ENCODE data around the gene ZNF292.

The ZNF292 gene

GRCh38 chr6:87274660-87275274 lies 119.4 kb downstream of the ZNF292 start:
- 96% methylated on average over 7 of the region's 7 CpGs for WGBS (ENCODE audit: insufficient coverage)
- no peaks in the 10 kb centered on the region for H3K27me3 ChIP-seq (replicated peaks in 2 of 5; ENCODE audit: control insufficient read depth in 4 of 5, insufficient read depth in 5 of 5, low read length in 4 of 5)

GRCh38 chr6:87276624-87277023 lies 121.3 kb downstream of the ZNF292 start:
- POLR2A ChIA-PET = interaction anchor here (0.7 kb wide), 1 partner anchor 229 kb away, joined by 4 read pairs; no protein-coding TSS in a partner anchor
- H3K27ac ChIP-seq (ENCODE audit: insufficient read depth in 1 of 2, low read depth in 1 of 2, low read length in 2 of 2, poor library complexity in 1 of 2, severe bottlenecking in 2 of 2) = no peak overlapping the region
- CTCF ChIA-PET = interaction anchor here (0.6 to 1.8 kb wide), 7 partner anchors 10 to 1592 kb away, joined by 3 to 4 read pairs (median 3); no protein-coding TSS in a partner anchor
- no peaks in the 10 kb centered on the region for H3K27me3 ChIP-seq (replicated peaks in 2 of 5; ENCODE audit: control insufficient read depth in 4 of 5, insufficient read depth in 5 of 5, low read length in 4 of 5)
- no peak overlapping the region for H3K4me3 ChIP-seq (ENCODE audit: control insufficient read depth in 1 of 7, extremely low read depth in 1 of 7, insufficient read depth in 4 of 7, low read depth in 2 of 7, low read length in 6 of 7)
- H3K9me3 ChIP-seq (ENCODE audit: control extremely low read depth in 1 of 5, control insufficient read depth in 4 of 5, insufficient read depth in 2 of 5, low read depth in 1 of 5, low read length in 4 of 5) = no peaks in the 10 kb centered on the region
- no peaks in the 10 kb centered on the region for H3K36me3 ChIP-seq (ENCODE audit: control insufficient read depth in 4 of 4, insufficient read depth in 4 of 4, low read length in 3 of 4)
- no peak for DNase-seq
- no CpG with 5 or more reads among the region's 1 CpG for WGBS (ENCODE audit: insufficient coverage)
- H3K4me1 ChIP-seq (ENCODE audit: control extremely low read depth in 1 of 4, control insufficient read depth in 4 of 4, insufficient read depth in 4 of 4, low read length in 3 of 4) = no peaks in the 10 kb centered on the region

More at GRCh38 chr6:87274660-87275274, 119.4 kb downstream of the ZNF292 start:
- Histone ChIP-seq H3K9me3 (ENCODE audit: control extremely low read depth in 1 of 5, control insufficient read depth in 4 of 5, insufficient read depth in 2 of 5, low read depth in 1 of 5, low read length in 4 of 5) (no peaks in the 10 kb centered on the region), H3K36me3 (ENCODE audit: control insufficient read depth in 4 of 4, insufficient read depth in 4 of 4, low read length in 3 of 4) (no peaks in the 10 kb centered on the region), H3K27ac (ENCODE audit: insufficient read depth in 1 of 2, low read depth in 1 of 2, low read length in 2 of 2, poor library complexity in 1 of 2, severe bottlenecking in 2 of 2) (no peak overlapping the region), H3K4me3 (ENCODE audit: control insufficient read depth in 1 of 7, extremely low read depth in 1 of 7, insufficient read depth in 4 of 7, low read depth in 2 of 7, low read length in 6 of 7) (no peak overlapping the region), H3K4me1 (ENCODE audit: control extremely low read depth in 1 of 4, control insufficient read depth in 4 of 4, insufficient read depth in 4 of 4, low read length in 3 of 4) (no peaks in the 10 kb centered on the region)
- CTCF ChIA-PET = no interaction called here
- POLR2A ChIA-PET = no interaction called here
- DNase-seq = no peak

- ChIA-PET POLR2A (interaction anchor here (0.7 kb wide), 1 partner anchor 219 kb away, joined by 3 read pairs; no protein-coding TSS in a partner anchor), CTCF (interaction anchor here (1.3 to 1.8 kb wide), 3 partner anchors 138 to 1592 kb away, joined by 3 to 4 read pairs (median 3); no protein-coding TSS in a partner anchor)
- H3K9me3 ChIP-seq (ENCODE audit: control extremely low read depth in 1 of 5, control insufficient read depth in 4 of 5, insufficient read depth in 2 of 5, low read depth in 1 of 5, low read length in 4 of 5) = no peaks in the 10 kb centered on the region
- no peaks in the 10 kb centered on the region for H3K4me1 ChIP-seq (ENCODE audit: control extremely low read depth in 1 of 4, control insufficient read depth in 4 of 4, insufficient read depth in 4 of 4, low read length in 3 of 4)
- no peaks in the 10 kb centered on the region for H3K27me3 ChIP-seq (replicated peaks in 2 of 5; ENCODE audit: control insufficient read depth in 4 of 5, insufficient read depth in 5 of 5, low read length in 4 of 5)
- H3K36me3 ChIP-seq (ENCODE audit: control insufficient read depth in 4 of 4, insufficient read depth in 4 of 4, low read length in 3 of 4) = no peaks in the 10 kb centered on the region
- H3K27ac ChIP-seq (ENCODE audit: insufficient read depth in 1 of 2, low read depth in 1 of 2, low read length in 2 of 2, poor library complexity in 1 of 2, severe bottlenecking in 2 of 2) = no peak overlapping the region
- no peak overlapping the region for H3K4me3 ChIP-seq (ENCODE audit: control insufficient read depth in 1 of 7, extremely low read depth in 1 of 7, insufficient read depth in 4 of 7, low read depth in 2 of 7, low read length in 6 of 7)
- peak; percentile 15 to 55 (median 42) for DNase-seq
Measured at GRCh38 chr6:87277123-87277522, 121.8 kb downstream of the ZNF292 start.

- Histone ChIP-seq H3K36me3 (ENCODE audit: control insufficient read depth in 4 of 4, insufficient read depth in 4 of 4, low read length in 3 of 4) (no peaks in the 10 kb centered on the region), H3K27me3 (replicated peaks in 2 of 5; ENCODE audit: control insufficient read depth in 4 of 5, insufficient read depth in 5 of 5, low read length in 4 of 5) (no peaks in the 10 kb centered on the region), H3K4me1 (ENCODE audit: control extremely low read depth in 1 of 4, control insufficient read depth in 4 of 4, insufficient read depth in 4 of 4, low read length in 3 of 4) (no peaks in the 10 kb centered on the region), H3K4me3 (ENCODE audit: control insufficient read depth in 1 of 7, extremely low read depth in 1 of 7, insufficient read depth in 4 of 7, low read depth in 2 of 7, low read length in 6 of 7) (no peak overlapping the region), H3K27ac (ENCODE audit: insufficient read depth in 1 of 2, low read depth in 1 of 2, low read length in 2 of 2, poor library complexity in 1 of 2, severe bottlenecking in 2 of 2) (no peak overlapping the region), H3K9me3 (ENCODE audit: control extremely low read depth in 1 of 5, control insufficient read depth in 4 of 5, insufficient read depth in 2 of 5, low read depth in 1 of 5, low read length in 4 of 5) (no peaks in the 10 kb centered on the region)
- no peak for DNase-seq
- no CpG with 5 or more reads among the region's 2 CpGs for WGBS (ENCODE audit: insufficient coverage)
- ChIA-PET POLR2A (no interaction called here), CTCF (interaction anchor here (1.2 kb wide), 2 partner anchors 22 to 113 kb away, joined by 3 read pairs; no protein-coding TSS in a partner anchor)
Measured at GRCh38 chr6:87279196-87279595, 123.8 kb downstream of the ZNF292 start.

GRCh38 chr6:87281426-87281825 lies 126.1 kb downstream of the ZNF292 start:
- no peaks in the 10 kb centered on the region for H3K4me1 ChIP-seq (ENCODE audit: control extremely low read depth in 1 of 4, control insufficient read depth in 4 of 4, insufficient read depth in 4 of 4, low read length in 3 of 4)

GRCh38 chr6:87282743-87283142 lies 127.4 kb downstream of the ZNF292 start:
- no peak overlapping the region for H3K27ac ChIP-seq (ENCODE audit: insufficient read depth in 1 of 2, low read depth in 1 of 2, low read length in 2 of 2, poor library complexity in 1 of 2, severe bottlenecking in 2 of 2)
- CTCF ChIA-PET = no interaction called here
- no peaks in the 10 kb centered on the region for H3K36me3 ChIP-seq (ENCODE audit: control insufficient read depth in 4 of 4, insufficient read depth in 4 of 4, low read length in 3 of 4)
- WGBS (ENCODE audit: insufficient coverage) = no CpG with 5 or more reads among the region's 1 CpG
- no peak for DNase-seq
- H3K4me1 ChIP-seq (ENCODE audit: control extremely low read depth in 1 of 4, control insufficient read depth in 4 of 4, insufficient read depth in 4 of 4, low read length in 3 of 4) = no peaks in the 10 kb centered on the region
- POLR2A ChIA-PET = no interaction called here
- no peaks in the 10 kb centered on the region for H3K27me3 ChIP-seq (replicated peaks in 2 of 5; ENCODE audit: control insufficient read depth in 4 of 5, insufficient read depth in 5 of 5, low read length in 4 of 5)
- H3K4me3 ChIP-seq (ENCODE audit: control insufficient read depth in 1 of 7, extremely low read depth in 1 of 7, insufficient read depth in 4 of 7, low read depth in 2 of 7, low read length in 6 of 7) = no peak overlapping the region
- no peaks in the 10 kb centered on the region for H3K9me3 ChIP-seq (ENCODE audit: control extremely low read depth in 1 of 5, control insufficient read depth in 4 of 5, insufficient read depth in 2 of 5, low read depth in 1 of 5, low read length in 4 of 5)

More at GRCh38 chr6:87281426-87281825, 126.1 kb downstream of the ZNF292 start:
- Histone ChIP-seq H3K36me3 (ENCODE audit: control insufficient read depth in 4 of 4, insufficient read depth in 4 of 4, low read length in 3 of 4) (no peaks in the 10 kb centered on the region), H3K9me3 (ENCODE audit: control extremely low read depth in 1 of 5, control insufficient read depth in 4 of 5, insufficient read depth in 2 of 5, low read depth in 1 of 5, low read length in 4 of 5) (no peaks in the 10 kb centered on the region), H3K27me3 (replicated peaks in 2 of 5; ENCODE audit: control insufficient read depth in 4 of 5, insufficient read depth in 5 of 5, low read length in 4 of 5) (no peaks in the 10 kb centered on the region), H3K4me3 (ENCODE audit: control insufficient read depth in 1 of 7, extremely low read depth in 1 of 7, insufficient read depth in 4 of 7, low read depth in 2 of 7, low read length in 6 of 7) (no peak overlapping the region), H3K27ac (ENCODE audit: insufficient read depth in 1 of 2, low read depth in 1 of 2, low read length in 2 of 2, poor library complexity in 1 of 2, severe bottlenecking in 2 of 2) (no peak overlapping the region)
- WGBS (ENCODE audit: insufficient coverage) = 75% methylated on average over 1 of the region's 1 CpG
- ChIA-PET CTCF (no interaction called here), POLR2A (no interaction called here)
- DNase-seq = no peak

GRCh38 chr6:87283461-87283860 lies 128.1 kb downstream of the ZNF292 start:
- H3K9me3 ChIP-seq (ENCODE audit: control extremely low read depth in 1 of 5, control insufficient read depth in 4 of 5, insufficient read depth in 2 of 5, low read depth in 1 of 5, low read length in 4 of 5) = no peaks in the 10 kb centered on the region
- H3K4me1 ChIP-seq (ENCODE audit: control extremely low read depth in 1 of 4, control insufficient read depth in 4 of 4, insufficient read depth in 4 of 4, low read length in 3 of 4) = peaks cover 0 to under 1% (median 0%) of the 10 kb centered on the region in 4 experiments
- H3K27me3 ChIP-seq (replicated peaks in 2 of 5; ENCODE audit: control insufficient read depth in 4 of 5, insufficient read depth in 5 of 5, low read length in 4 of 5) = no peaks in the 10 kb centered on the region
- ChIA-PET POLR2A (no interaction called here), CTCF (interaction anchor here (1.3 kb wide), 1 partner anchor 9 kb away, joined by 4 read pairs; no protein-coding TSS in a partner anchor)
- H3K36me3 ChIP-seq (ENCODE audit: control insufficient read depth in 4 of 4, insufficient read depth in 4 of 4, low read length in 3 of 4) = no peaks in the 10 kb centered on the region
- whole genome bisulfite sequencing (ENCODE audit: insufficient coverage) = 100% methylated on average over 1 of the region's 3 CpGs
- no peak for DNase-seq
- H3K27ac ChIP-seq (ENCODE audit: insufficient read depth in 1 of 2, low read depth in 1 of 2, low read length in 2 of 2, poor library complexity in 1 of 2, severe bottlenecking in 2 of 2) = no peak overlapping the region
- no peak overlapping the region for H3K4me3 ChIP-seq (ENCODE audit: control insufficient read depth in 1 of 7, extremely low read depth in 1 of 7, insufficient read depth in 4 of 7, low read depth in 2 of 7, low read length in 6 of 7)

Data from common myeloid progenitor, CD34-positive (primary cell).